Glutamatergic neuron (in vitro differentiated cells): ENCODE results near the gene CMSS1. TPM values are rescaled to one million over a fixed set of nuclear protein-coding genes. Genes with fewer than 3 reads are reported as not detected.
A peak's percentile ranks its signal among the peaks of the same experiment; 100 is the strongest.

ENCODE experiments used
- DNase-seq: peaks from one replicate; pipeline ENCODE4 v3.0.0; 2022
- H3K27ac Mint-ChIP-seq: one replicate; pipeline ENCODE4 v1.8.0; 2020; ENCODE audit warnings: mild to moderate bottlenecking, mixed read lengths, inconsistent platforms; ENCODE audit not compliant: unreplicated experiment
- H3K27me3 Mint-ChIP-seq: one replicate; pipeline ENCODE4 v1.8.0; 2020; ENCODE audit warnings: mild to moderate bottlenecking, moderate library complexity, mixed read lengths, inconsistent platforms; ENCODE audit not compliant: unreplicated experiment
- H3K36me3 Mint-ChIP-seq: one replicate; pipeline ENCODE4 v1.8.0; 2020; ENCODE audit warnings: mild to moderate bottlenecking, mixed read lengths, inconsistent platforms; ENCODE audit not compliant: unreplicated experiment
- H3K4me1 Mint-ChIP-seq: one replicate; pipeline ENCODE4 v1.8.0; 2020; ENCODE audit warnings: mild to moderate bottlenecking, low read depth, mixed read lengths, inconsistent platforms; ENCODE audit not compliant: unreplicated experiment
- H3K4me3 Mint-ChIP-seq: one replicate; pipeline ENCODE4 v1.8.0; 2020; ENCODE audit warnings: mild to moderate bottlenecking, mixed read lengths, inconsistent platforms; ENCODE audit not compliant: unreplicated experiment
- H3K9me3 Mint-ChIP-seq: one replicate; pipeline ENCODE4 v1.8.0; 2020; ENCODE audit warnings: mild to moderate bottlenecking, moderate library complexity, mixed read lengths, inconsistent platforms; ENCODE audit not compliant: unreplicated experiment
- CTCF ChIP-seq: fragments of 200-600 bp; sonication (generic); IDR thresholded peaks from one replicate; pipeline ENCODE4 v1.5.0; 2021; ENCODE audit not compliant: partially characterized antibody, unreplicated experiment
- total RNA-seq: library from RNA; stranded (reverse); fragmentation: NEBNext Ultra II Directional; extraction: Animal tissue kit (Norgen Biotek cat#: 25700); gene quantifications from one replicate; pipeline ENCODE4 v1.2.1, GENCODE V29; 2021; ENCODE audit not compliant: unreplicated experiment

Gene CMSS1
- total RNA-seq, 1 donor from 2014 or later: 37.8 TPM

- DNase-seq: no peak
- no peaks in the 10 kb centered on the region for H3K9me3 Mint-ChIP-seq
- H3K27me3 Mint-ChIP-seq: no peaks in the 10 kb centered on the region
- peaks cover 12% of the 10 kb centered on the region for H3K4me1 Mint-ChIP-seq
- no peak for TF ChIP-seq CTCF
- H3K27ac Mint-ChIP-seq: no peak overlapping the region
- no peak overlapping the region for H3K4me3 Mint-ChIP-seq
- no peaks in the 10 kb centered on the region for H3K36me3 Mint-ChIP-seq
Observed at GRCh38 chr3:99871231-99872045, 53.8 kb downstream of the CMSS1 start.

GRCh38 chr3:99872923-99873254, 55.2 kb downstream of the CMSS1 start:
- H3K9me3 Mint-ChIP-seq: no peaks in the 10 kb centered on the region
- H3K36me3 Mint-ChIP-seq: no peaks in the 10 kb centered on the region
- H3K27ac Mint-ChIP-seq: no peak overlapping the region
- no peak for TF ChIP-seq CTCF
- no peak overlapping the region for H3K4me3 Mint-ChIP-seq
- peaks cover 13% of the 10 kb centered on the region for H3K4me1 Mint-ChIP-seq
- DNase-seq: no peak
- no peaks in the 10 kb centered on the region for H3K27me3 Mint-ChIP-seq

GRCh38 chr3:99873269-99874102, 55.8 kb downstream of the CMSS1 start:
- Mint-ChIP-seq H3K27ac (no peak overlapping the region), H3K36me3 (no peaks in the 10 kb centered on the region), H3K4me3 (peak overlapping the region; percentile 44), H3K27me3 (no peaks in the 10 kb centered on the region), H3K4me1 (peaks cover 13% of the 10 kb centered on the region), H3K9me3 (no peaks in the 10 kb centered on the region)
- no peak for DNase-seq
- TF ChIP-seq CTCF: no peak

DNA sequence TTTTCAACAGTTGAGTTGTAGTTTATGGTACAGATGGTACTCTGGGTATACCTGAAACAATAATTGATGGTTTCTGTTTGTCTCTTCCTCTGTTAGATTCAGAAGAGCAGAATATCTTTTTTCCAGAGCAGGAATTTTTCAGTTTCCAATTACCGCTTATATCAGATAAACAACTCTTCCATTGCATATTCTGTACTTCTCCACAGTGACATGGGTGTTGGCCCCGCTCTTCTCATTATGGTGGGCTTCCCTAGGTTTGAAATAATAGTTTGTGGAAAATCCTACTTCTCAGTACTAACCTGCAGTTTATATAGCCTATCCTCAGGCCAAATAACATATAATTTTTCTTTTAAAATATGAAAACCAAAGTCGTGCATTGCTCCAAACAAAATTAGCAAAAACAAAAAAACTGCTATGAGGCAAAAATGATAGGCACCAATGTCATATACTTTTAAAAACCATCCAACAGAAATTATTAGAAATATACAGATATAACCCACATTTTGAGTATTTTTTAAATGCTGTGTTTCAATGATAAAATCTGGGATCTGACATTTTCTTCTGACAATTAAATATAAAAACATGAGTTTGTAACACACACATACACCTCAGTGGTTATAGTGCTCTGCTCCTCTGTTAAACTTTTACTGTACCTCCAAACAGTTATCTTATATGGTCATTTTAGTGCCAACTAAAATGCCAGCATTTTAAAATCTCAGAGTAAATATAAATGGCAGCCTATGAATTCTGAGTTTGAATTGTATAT, 56.8 kb downstream of the CMSS1 start:
- Mint-ChIP-seq H3K4me3 (peak overlapping the region; percentile 68), H3K27me3 (no peaks in the 10 kb centered on the region), H3K4me1 (peaks cover 13% of the 10 kb centered on the region), H3K36me3 (no peaks in the 10 kb centered on the region), H3K27ac (no peak overlapping the region), H3K9me3 (no peaks in the 10 kb centered on the region)
- no peak for DNase-seq
- TF ChIP-seq CTCF: no peak
